ENCODE results near the gene HP1BP3. TPM values are rescaled to one million over a fixed set of nuclear protein-coding genes. Genes with fewer than 3 reads are reported as not detected.

The HP1BP3 gene
- total RNA-seq, result 230 and 254 TPM in 2 replicates

DNA sequence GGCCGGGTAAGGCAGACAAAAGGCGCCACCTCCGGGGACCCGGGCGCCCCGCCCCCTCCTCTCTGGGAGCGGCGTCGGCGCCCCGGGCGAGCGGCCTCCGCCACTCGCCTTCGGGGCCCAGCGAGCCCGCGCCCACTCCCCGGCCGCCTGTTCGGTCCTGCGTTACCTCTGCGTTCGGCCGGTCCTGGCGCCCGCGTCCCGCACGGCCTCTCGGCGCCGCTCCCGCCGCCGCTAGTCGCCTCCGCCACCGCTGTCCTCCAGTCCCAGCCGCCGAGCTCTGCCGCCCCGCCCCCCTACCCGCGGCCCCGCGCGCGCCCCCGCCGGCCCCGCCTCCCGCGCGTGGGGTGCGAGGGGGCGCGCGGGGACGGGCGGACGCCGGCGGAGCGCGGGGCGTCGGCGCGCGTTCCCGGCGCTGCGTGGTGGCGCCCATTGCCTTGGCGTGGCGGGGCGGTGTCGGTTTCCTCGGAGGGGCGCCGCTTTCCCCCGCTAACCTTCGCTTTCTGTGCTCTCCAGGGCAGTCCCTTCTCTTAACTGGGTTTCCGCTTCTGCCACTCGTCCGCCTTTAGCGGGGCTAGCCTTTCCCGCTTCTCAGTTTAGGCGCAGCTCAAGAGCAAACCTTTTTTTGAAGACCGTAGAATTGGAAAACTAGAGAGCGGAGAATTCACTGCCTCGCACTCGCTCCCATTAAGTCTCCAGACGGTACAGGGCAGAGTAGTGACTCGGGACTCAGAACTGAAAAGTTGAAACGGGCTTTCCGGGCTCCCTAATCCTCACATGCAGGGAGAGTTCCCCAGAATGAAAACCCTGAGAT is at the start of gene HP1BP3:
TSS of gene HP1BP3 (minus strand) at position 279 of the 811 bp plus-strand sequence. CDS start 6,867 bp downstream, outside the sequence.

GRCh38 chr1:20732588-20733359 is 54.3 kb downstream of the HP1BP3 start, which contains the start of gene SH2D5:
SH2D5 (minus strand) TSS chr1:20732703; CDS start chr1:20728044, 4,659 bp downstream.

DNA sequence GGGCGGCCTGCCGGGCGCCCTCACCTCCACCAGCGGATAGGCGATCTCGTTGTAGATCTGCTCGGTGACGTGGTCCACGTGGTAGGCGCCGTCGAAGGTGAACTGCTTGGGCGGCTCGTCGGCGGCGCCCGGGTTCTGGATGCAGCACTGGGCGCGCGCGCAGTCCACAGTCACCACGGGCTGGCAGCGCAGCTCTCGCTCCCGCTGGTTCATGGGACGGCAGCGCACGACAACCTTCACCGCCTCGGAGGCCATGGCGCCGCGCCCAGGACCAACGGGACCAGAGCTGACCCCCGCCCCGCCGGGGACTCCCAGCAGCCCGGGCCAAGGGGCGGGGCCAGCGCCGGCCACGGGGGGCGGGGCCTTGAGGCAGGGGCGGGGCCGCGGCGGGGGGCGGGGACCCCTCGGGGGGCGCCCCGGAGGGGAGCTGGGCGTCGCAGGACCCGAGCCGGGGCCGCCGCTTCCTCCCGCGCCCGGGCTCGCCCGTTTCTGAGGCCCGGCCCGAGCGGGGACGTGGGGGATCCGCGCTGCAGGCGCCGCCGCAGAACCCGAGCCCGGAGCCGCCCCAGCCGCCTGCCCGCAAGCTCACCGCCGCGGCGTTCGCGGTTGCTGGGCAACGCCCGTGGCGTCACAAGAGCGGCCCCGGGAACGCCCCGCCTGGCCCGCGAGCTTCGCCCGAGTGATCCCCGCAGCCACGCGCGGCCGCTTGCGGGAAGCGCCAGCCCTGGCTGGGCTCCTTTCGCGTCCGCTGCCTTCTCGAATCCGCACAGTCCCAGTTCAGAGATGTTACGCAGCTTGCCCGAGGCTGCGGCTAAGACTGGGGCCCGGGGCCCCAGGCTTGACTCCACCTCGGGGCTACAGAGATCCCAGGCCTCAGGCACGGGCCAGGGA is 69.4 kb downstream of the HP1BP3 start, which contains the start of gene KIF17:
TSS of gene KIF17 (minus strand) at position 556 of the 891 bp plus-strand sequence. CDS start at position 255, 301 bp downstream.

Other genes starting within 250 kb of the HP1BP3 start
- 0.06 TPM in 1 of 2 replicates, not detected in the other for gene FAM43B, start 234.7 kb downstream of the HP1BP3 start, total RNA-seq
- 0.12 TPM in 1 of 2 replicates, not detected in the other for gene CDA, start 198.2 kb downstream of the HP1BP3 start, total RNA-seq
- gene PINK1, start 153.8 kb downstream of the HP1BP3 start, total RNA-seq, result 61.9 and 73.1 TPM in 2 replicates
- 331 and 374 TPM in 2 replicates for gene DDOST, start 125.9 kb downstream of the HP1BP3 start, total RNA-seq
- 0.13 and 0.19 TPM in 2 replicates for gene KIF17, start 69.3 kb downstream of the HP1BP3 start, total RNA-seq
- 1.6 and 2.5 TPM in 2 replicates for gene SH2D5, start 54.6 kb downstream of the HP1BP3 start, total RNA-seq

Data from aortic smooth muscle cell (primary cell).